CD1c-positive myeloid dendritic cell (primary cell): Measurements from ENCODE around the gene KRT8.
A peak's percentile ranks its signal among the peaks of the same experiment; 100 is the strongest.
"Not testable (repeated sequence)": the region's sequence is repeated elsewhere in the genome, so short reads cannot be mapped to it uniquely, and the experiment has no call there.

ENCODE experiments used
- DNase-seq: peaks from one replicate; pipeline ENCODE4 v3.0.0-alpha.2; 2016; ENCODE audit errors: extremely low spot score

Gene KRT8

GRCh38 chr12:52901715-52902541, 2.9 kb downstream of the KRT8 start:
- DNase-seq, result no peak

- DNase-seq, result no peak
Measured at GRCh38 chr12:52900896-52901714, 3.8 kb downstream of the KRT8 start.

- DNase-seq, result peak; percentile 4
Measured at GRCh38 chr12:52900166-52900895, 4.5 kb downstream of the KRT8 start.

- no peak for DNase-seq
Measured at GRCh38 chr12:52899338-52900035, 5.4 kb downstream of the KRT8 start.

- no peak for DNase-seq
Measured at GRCh38 chr12:52896190-52897100, 8.4 kb downstream of the KRT8 start.

- DNase-seq, result no peak
Measured at GRCh38 chr12:52895726-52896189, 9.1 kb downstream of the KRT8 start.

GRCh38 chr12:52892974-52893373, 11.9 kb downstream of the KRT8 start:
- no peak for DNase-seq

GRCh38 chr12:52892207-52892852, 12.5 kb downstream of the KRT8 start:
- no peak for DNase-seq

GRCh38 chr12:52891044-52891443, 13.8 kb downstream of the KRT8 start:
- DNase-seq, result no peak

GRCh38 chr12:52890417-52890816, 14.5 kb downstream of the KRT8 start:
- no peak for DNase-seq

GRCh38 chr12:52884526-52885293, 20.2 kb downstream of the KRT8 start:
- peak; percentile 82 for DNase-seq

GRCh38 chr12:52880499-52880898, 24.4 kb downstream of the KRT8 start:
- DNase-seq, result not testable (repeated sequence)

GRCh38 chr12:52879394-52880351, 25.2 kb downstream of the KRT8 start:
- peak; percentile 82 for DNase-seq

- DNase-seq, result no peak
Measured at GRCh38 chr12:52878507-52879393, 26.1 kb downstream of the KRT8 start.

- no peak for DNase-seq
Measured at GRCh38 chr12:52877242-52877641, 27.6 kb downstream of the KRT8 start.

GRCh38 chr12:52876372-52876771, 28.5 kb downstream of the KRT8 start:
- no peak for DNase-seq
